GM12874 (cell line): Measurements from ENCODE around the gene RTN3.

Experiments
- TF ChIP-seq, protein P1 (sequence below): IDR thresholded peaks from 2 replicates; pipeline ENCODE4 v1.5.1; 2011; ENCODE audit warnings: low read depth, mild to moderate bottlenecking, control low read depth, low read length, moderate library complexity; ENCODE audit not compliant: insufficient read depth

RTN3 gene

DNA sequence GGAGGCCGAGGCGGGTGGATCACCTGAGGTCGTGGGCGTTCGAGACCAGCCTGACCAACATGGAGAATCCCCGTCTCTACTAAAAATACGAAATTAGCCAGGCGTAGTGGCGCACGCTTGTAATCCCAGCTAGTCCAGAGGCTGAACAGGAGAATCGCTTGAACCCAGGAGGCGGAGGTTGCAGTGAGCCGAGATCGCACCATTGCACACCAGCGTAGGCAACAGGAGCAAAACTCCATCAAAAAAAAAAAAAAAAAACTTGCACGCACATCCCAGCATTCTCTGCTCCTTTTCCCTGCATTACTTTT lies 9.2 kb upstream of the RTN3 start:
- TF ChIP-seq, protein P1, sequence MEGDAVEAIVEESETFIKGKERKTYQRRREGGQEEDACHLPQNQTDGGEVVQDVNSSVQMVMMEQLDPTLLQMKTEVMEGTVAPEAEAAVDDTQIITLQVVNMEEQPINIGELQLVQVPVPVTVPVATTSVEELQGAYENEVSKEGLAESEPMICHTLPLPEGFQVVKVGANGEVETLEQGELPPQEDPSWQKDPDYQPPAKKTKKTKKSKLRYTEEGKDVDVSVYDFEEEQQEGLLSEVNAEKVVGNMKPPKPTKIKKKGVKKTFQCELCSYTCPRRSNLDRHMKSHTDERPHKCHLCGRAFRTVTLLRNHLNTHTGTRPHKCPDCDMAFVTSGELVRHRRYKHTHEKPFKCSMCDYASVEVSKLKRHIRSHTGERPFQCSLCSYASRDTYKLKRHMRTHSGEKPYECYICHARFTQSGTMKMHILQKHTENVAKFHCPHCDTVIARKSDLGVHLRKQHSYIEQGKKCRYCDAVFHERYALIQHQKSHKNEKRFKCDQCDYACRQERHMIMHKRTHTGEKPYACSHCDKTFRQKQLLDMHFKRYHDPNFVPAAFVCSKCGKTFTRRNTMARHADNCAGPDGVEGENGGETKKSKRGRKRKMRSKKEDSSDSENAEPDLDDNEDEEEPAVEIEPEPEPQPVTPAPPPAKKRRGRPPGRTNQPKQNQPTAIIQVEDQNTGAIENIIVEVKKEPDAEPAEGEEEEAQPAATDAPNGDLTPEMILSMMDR = no peak

DNA sequence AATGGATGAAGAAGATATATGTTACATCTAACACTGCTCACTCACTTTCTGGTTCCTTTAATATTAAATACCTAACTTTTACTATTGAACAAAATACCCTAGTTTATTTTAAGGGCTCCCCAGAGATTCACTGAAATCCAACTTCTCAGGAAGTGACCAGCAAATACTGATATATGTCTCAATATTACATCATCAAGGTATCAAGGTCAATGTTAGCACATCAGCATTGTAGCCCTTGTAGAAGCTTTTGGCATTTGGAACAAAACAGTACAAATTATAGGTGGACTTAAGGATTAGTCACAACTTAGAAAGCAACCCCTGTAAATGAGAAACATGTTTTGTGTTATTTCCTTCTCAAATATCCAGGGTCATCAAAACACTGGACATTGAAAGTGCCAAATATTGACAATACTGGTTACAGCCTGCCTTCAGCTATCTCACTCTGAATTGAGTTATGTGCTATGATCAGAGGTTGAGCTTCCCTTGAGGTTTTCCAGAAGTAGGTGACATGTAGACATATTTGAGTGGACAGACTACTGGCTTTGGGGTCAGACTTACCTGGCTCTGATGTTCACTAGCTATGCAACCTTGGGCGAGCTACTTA lies 8.3 kb upstream of the RTN3 start:
- TF ChIP-seq, protein P1 = no peak

DNA sequence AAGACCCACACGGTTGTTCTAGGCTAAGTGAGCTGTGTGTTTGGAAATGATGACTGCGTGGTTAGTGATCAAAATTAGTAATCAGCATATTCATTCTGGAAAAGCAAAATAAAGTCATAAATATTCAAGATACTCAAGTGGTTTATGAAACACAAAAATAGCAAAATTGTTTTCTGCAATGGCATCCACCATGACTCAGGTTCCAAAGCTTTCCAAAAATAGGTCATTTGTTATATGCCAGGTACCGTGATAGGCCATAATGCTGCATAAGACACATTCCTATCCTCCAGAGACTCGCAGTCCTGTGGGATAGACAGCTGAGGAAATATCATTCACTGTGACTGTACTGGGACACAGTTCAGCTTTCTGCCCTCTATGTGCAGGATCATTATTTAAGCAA lies 7.7 kb upstream of the RTN3 start:
- TF ChIP-seq, protein P1 = no peak

DNA sequence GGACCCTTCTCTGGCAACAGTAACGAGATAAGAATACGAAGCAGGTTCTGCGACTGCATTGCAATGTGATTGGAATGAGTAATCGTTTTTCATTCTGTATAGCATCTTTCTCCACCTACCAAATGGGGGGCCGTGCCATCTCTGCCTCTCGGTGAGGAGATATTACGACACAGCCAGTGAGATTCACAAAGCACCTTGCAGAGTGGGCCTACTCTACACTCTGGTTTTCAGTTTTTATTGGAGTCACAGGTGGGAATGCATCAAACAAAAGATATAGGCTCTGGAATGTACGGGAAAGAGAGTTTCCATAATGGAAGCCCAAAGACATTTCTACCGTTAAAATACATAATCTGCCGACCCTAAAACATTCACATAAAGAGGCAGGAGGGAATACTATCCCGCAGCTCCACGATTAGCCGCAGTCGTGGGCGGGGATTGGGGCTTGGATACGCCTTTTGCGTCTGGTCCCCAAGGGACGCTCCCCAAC lies 423 bp upstream of the RTN3 start:
- TF ChIP-seq, protein P1 = no peak

DNA sequence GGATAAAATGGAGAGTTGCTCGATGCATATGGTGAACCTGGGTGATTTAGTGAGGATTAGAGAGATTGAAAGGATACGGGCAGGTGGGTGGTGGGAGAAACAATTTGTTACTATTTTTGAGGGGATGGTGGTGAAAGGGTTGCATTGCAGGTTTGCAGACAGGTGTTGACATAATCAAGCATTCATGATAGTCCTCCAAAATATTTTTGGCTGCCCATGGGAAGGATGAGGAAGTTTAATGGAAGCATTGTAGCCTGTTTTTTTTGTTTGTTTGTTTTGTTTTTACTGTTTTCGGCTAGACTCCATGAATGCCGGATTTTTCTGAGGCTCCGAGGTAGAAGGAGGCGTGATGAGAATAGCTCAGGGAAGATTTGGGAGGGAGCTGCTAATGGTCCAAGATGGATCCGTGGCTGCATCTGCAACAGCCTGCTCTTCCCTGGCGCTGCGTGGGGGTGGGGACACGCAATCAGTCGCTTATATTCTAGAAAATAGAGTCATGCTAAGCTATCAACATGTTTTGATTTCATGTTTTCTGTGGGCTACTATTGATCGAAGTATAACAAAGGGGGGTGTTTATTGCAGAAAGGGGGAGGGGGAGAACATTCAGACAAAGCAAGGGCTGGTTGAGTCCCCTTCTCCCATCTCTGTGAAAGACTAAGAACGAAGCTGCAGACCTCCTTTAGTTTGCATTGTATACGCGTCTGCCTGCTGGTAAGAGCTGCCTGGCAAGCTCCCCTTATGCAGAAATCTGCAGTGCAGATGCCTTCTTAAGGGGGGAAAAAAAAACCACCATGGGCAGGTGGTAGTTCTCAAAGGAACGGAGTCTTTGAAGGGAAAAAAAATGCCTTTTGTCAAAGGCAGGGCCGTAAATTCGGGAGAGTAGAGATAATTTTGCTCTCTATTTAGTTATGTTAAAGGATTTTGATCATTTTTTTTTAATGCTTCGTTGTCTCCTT lies 1.0 kb downstream of the RTN3 start:
- TF ChIP-seq, protein P1 = peak; percentile 34; the same call in 1 of the 2 replicates

DNA sequence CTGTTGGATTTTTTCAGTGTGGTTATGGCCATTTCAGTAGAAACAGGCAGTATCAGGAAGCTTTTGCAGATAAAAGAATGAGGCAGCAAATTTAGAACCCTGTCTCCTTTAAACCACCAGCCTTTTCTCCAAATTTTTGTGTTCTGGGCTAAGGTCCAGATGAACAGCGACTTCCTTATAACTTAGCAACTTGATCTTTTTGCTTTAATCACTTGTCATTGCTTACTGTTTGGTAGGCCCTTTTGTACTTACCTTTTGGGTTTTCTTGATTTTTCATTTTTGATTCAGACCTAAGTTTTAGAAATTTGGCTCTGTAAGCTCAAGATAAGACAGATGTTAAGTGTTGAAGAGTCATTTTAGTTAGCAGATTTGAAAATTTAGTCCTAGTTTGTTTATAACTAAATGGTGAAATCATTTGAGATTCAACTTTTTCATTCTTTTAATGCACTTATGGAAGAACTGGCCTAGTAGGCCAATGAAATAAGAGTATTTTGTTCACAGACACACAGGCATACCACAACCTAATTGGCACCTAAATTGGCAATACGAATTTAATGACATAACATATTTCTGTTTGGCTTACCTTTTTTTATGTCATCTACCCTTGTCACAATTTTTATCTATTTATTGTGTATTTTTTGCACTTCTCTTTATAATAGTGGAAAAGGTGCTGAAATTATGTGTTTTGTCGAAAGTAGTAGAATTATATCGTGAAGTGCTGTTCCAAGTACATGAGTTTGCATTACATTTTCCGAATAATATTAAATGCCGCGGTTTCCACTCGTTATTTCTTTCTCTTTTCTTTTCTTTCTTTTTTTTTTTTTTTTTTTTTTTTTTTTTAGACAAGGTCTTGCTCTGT lies 2.1 kb downstream of the RTN3 start:
- TF ChIP-seq, protein P1 = no peak

DNA sequence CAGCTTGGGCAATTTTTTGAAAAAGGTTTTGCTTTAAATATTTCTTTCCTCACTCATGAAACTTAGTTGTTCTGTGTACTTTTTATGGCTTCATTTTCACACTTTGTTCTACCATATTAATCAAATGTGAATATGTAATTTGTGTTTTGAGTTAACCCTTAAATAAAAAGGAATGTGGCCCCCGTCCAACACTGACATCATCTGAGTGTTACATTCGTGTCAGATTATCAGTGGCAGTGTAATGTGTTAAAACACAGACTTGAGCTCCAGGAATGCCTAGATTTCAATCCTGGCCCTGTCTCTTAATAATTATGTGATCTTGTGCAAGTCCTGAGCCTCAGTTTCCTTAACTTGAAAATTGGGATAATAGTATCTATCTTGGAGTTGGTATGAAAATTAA lies 5.6 kb downstream of the RTN3 start:
- TF ChIP-seq, protein P1 = no peak
